HepG2 (cell line): ENCODE results near the gene TWNK. TPM values are rescaled to one million over a fixed set of nuclear protein-coding genes. Genes with fewer than 3 reads are reported as not detected.

Experiments
- CENPBD1 ChIP-seq: sonication (generic); formaldehyde crosslinking; IDR thresholded peaks from 2 replicates; pipeline ENCODE4 v1.8.0; 2022; ENCODE audit warnings: missing genetic modification reagents, low read depth, mild to moderate bottlenecking, borderline replicate concordance
- CENPX ChIP-seq: sonication (generic); formaldehyde crosslinking; IDR thresholded peaks from 2 replicates; pipeline ENCODE4 v1.9.0; 2021; ENCODE audit warnings: mild to moderate bottlenecking, missing genetic modification reagents, moderate library complexity
- CREBL2 ChIP-seq: sonication (generic); formaldehyde crosslinking; IDR thresholded peaks from 2 replicates; pipeline ENCODE4 v1.8.1; 2023; ENCODE audit warnings: missing genetic modification reagents, mild to moderate bottlenecking, borderline replicate concordance
- JARID2 ChIP-seq: sonication (generic); formaldehyde crosslinking; IDR thresholded peaks from 2 replicates; pipeline ENCODE4 v1.8.1; 2023; ENCODE audit warnings: missing genetic modification reagents, inconsistent platforms; ENCODE audit not compliant: insufficient replicate concordance
- LCORL ChIP-seq, 2 experiments: fragments of 450-650 bp in 1 of 2; sonication (generic) in 1 of 2; formaldehyde crosslinking in 1 of 2; IDR thresholded peaks; 2 replicates each; pipeline versions ENCODE4 v1.5.0 to v1.6.1; 2017 to 2020; ENCODE audit warnings: antibody characterized with exemption in 1 of 2, missing genetic modification reagents in 1 of 2
- PHF5A ChIP-seq: IDR thresholded peaks from one replicate; pipeline ENCODE4 v1.6.1; 2018; ENCODE audit warnings: low read depth, missing genetic modification reagents; ENCODE audit not compliant: unreplicated experiment
- PHF8 ChIP-seq: sonication (generic); formaldehyde crosslinking; IDR thresholded peaks from 2 replicates; pipeline ENCODE4 v1.5.0; 2020; ENCODE audit warnings: missing genetic modification reagents
- SYNCRIP ChIP-seq: fragments of 200-400 bp; formaldehyde crosslinking; IDR thresholded peaks from 2 replicates; pipeline ENCODE4 v1.6.1; 2018; ENCODE audit warnings: mild to moderate bottlenecking, low read depth, low read length; ENCODE audit not compliant: insufficient read depth
- TMF1 ChIP-seq: sonication (generic); formaldehyde crosslinking; IDR thresholded peaks from 2 replicates; pipeline ENCODE4 v1.8.1; 2022; ENCODE audit warnings: low read depth, missing genetic modification reagents
- ZBTB14 ChIP-seq: sonication (generic); formaldehyde crosslinking; IDR thresholded peaks from 2 replicates; pipeline ENCODE4 v1.4.0; 2020; ENCODE audit warnings: missing genetic modification reagents
- ZFP36L1 ChIP-seq: sonication (generic); formaldehyde crosslinking; IDR thresholded peaks from 2 replicates; pipeline ENCODE4 v1.8.0; 2022; ENCODE audit warnings: mild to moderate bottlenecking, missing genetic modification reagents, moderate library complexity
- ZNF235 ChIP-seq: sonication (generic); formaldehyde crosslinking; IDR thresholded peaks from 2 replicates; pipeline ENCODE4 v1.8.1; 2023; ENCODE audit warnings: mild to moderate bottlenecking, missing genetic modification reagents, borderline replicate concordance
- ZNF468 ChIP-seq: sonication (generic); formaldehyde crosslinking; IDR thresholded peaks from 2 replicates; pipeline ENCODE4 v1.8.0; 2022; ENCODE audit warnings: mild to moderate bottlenecking, moderate library complexity, missing genetic modification reagents
- ZNF572 ChIP-seq: sonication (generic); formaldehyde crosslinking; IDR thresholded peaks from 2 replicates; pipeline ENCODE4 v1.5.1; 2020; ENCODE audit warnings: mild to moderate bottlenecking, missing genetic modification reagents
- ZNF577 ChIP-seq: sonication (generic); formaldehyde crosslinking; IDR thresholded peaks from 2 replicates; pipeline ENCODE4 v1.4.0; 2020; ENCODE audit warnings: mild to moderate bottlenecking, low read depth, missing genetic modification reagents, borderline replicate concordance
- ZNF772 ChIP-seq: sonication (generic); formaldehyde crosslinking; IDR thresholded peaks from 2 replicates; pipeline ENCODE4 v1.5.0; 2020; ENCODE audit warnings: mild to moderate bottlenecking, missing genetic modification reagents
- ZNF788 ChIP-seq: sonication (generic); formaldehyde crosslinking; IDR thresholded peaks from 2 replicates; pipeline ENCODE4 v1.5.0; 2020; ENCODE audit warnings: mild to moderate bottlenecking, missing genetic modification reagents, borderline replicate concordance
- ZSCAN31 ChIP-seq: sonication (generic); formaldehyde crosslinking; IDR thresholded peaks from 2 replicates; pipeline ENCODE4 v1.5.0; 2020; ENCODE audit warnings: low read depth, mild to moderate bottlenecking, missing genetic modification reagents
- polyA plus RNA-seq, 8 experiments: library from polyadenylated mRNA; depleted of rRNA in 3 of 8; stranded (reverse) in 7 of 8; unstranded in 1 of 8; fragments of >200 nt; fragmentation: Illumina TruSeq in 4 of 8; extraction: Trizol in 4 of 8; gene quantifications; 2 replicates each; pipeline versions ENCODE4 v1.2.1 to v1.2.3, GENCODE V29; 2011 to 2016; ENCODE audit warnings: low read depth in 4 of 8, missing spikeins in 1 of 8, mixed read lengths in 1 of 8; ENCODE audit not compliant: insufficient read depth in 1 of 8
- total RNA-seq, 5 experiments: library from RNA; depleted of rRNA; stranded (reverse); fragments of >200 nt; fragmentation: Illumina TruSeq; extraction: Trizol; gene quantifications; 2 replicates each; pipeline ENCODE4 v1.2.3, GENCODE V29; 2016; ENCODE audit warnings: low read depth in 1 of 5
- TF ChIP-seq, protein P1 (sequence below), 2 experiments: sonication (generic) in 1 of 2; formaldehyde crosslinking in 1 of 2; IDR thresholded peaks; 2 replicates each; pipeline versions ENCODE4 v1.6.1 to v1.9.0; 2014 to 2022; ENCODE audit warnings: antibody characterized with exemption in 1 of 2, borderline replicate concordance in 1 of 2, inconsistent platforms in 1 of 2, low read depth in 1 of 2, missing genetic modification reagents in 1 of 2

Gene TWNK
- total and polyA plus RNA-seq, 2 of the 13 experiments (the other 11 are each of a cell fraction or from before 2014, with no cell fraction given): 10.7 to 16.5 TPM

- TF ChIP-seq ZNF572 (CRISPR knock-in tag) (0 out of 2 replicates have a peak, but pooled peaks have one; percentile 18), LCORL (IDR thresholded peaks at IDR 0.05) (no peak), LCORL (CRISPR knock-in tag; IDR thresholded peaks at IDR 0.05) (no peak), ZNF788 (peak; percentile 15; the same call in 1 of the 2 replicates), ZFP36L1 (CRISPR knock-in tag) (no peak), CREBL2 (no peak), CENPBD1 (CRISPR knock-in tag) (no peak), ZNF577 (CRISPR knock-in tag) (no peak), ZBTB14 (CRISPR knock-in tag) (no peak), JARID2 (CRISPR knock-in tag) (no peak), ZNF468 (CRISPR knock-in tag) (no peak), PHF8 (CRISPR knock-in tag) (no peak), CENPX (CRISPR knock-in tag) (no peak), ZNF235 (CRISPR knock-in tag) (no peak), PHF5A (CRISPR knock-in tag) (no peak), TMF1 (CRISPR knock-in tag) (no peak), SYNCRIP (no peak), ZSCAN31 (peak; percentile 13; the same call in 1 of the 2 replicates), ZNF772 (0 out of 2 replicates have a peak, but pooled peaks have one; percentile 36)
- TF ChIP-seq, protein P1, sequence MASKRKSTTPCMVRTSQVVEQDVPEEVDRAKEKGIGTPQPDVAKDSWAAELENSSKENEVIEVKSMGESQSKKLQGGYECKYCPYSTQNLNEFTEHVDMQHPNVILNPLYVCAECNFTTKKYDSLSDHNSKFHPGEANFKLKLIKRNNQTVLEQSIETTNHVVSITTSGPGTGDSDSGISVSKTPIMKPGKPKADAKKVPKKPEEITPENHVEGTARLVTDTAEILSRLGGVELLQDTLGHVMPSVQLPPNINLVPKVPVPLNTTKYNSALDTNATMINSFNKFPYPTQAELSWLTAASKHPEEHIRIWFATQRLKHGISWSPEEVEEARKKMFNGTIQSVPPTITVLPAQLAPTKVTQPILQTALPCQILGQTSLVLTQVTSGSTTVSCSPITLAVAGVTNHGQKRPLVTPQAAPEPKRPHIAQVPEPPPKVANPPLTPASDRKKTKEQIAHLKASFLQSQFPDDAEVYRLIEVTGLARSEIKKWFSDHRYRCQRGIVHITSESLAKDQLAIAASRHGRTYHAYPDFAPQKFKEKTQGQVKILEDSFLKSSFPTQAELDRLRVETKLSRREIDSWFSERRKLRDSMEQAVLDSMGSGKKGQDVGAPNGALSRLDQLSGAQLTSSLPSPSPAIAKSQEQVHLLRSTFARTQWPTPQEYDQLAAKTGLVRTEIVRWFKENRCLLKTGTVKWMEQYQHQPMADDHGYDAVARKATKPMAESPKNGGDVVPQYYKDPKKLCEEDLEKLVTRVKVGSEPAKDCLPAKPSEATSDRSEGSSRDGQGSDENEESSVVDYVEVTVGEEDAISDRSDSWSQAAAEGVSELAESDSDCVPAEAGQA (IDR thresholded peaks at IDR 0.05; ENCODE audit: low read depth): 0 out of 2 replicates have a peak, but pooled peaks have one; percentile 18
- TF ChIP-seq, protein P1 (CRISPR knock-in tag; IDR thresholded peaks at IDR 0.05; ENCODE audit: borderline replicate concordance): no peak
These were observed 24.4 kb downstream of the TWNK start (continued) for GRCh38 chr10:101011517-101012423.
